NAMALWA (cell line): ENCODE measurements around the gene BMERB1.
"Not testable (repeated sequence)": the region's sequence is repeated elsewhere in the genome, so short reads cannot be mapped to it uniquely, and the experiment has no call there.

Experiments used
- DNase-seq: peaks from one replicate; pipeline ENCODE4 v3.0.0-alpha.2; 2015; ENCODE audit warnings: low spot score

BMERB1 gene

DNA sequence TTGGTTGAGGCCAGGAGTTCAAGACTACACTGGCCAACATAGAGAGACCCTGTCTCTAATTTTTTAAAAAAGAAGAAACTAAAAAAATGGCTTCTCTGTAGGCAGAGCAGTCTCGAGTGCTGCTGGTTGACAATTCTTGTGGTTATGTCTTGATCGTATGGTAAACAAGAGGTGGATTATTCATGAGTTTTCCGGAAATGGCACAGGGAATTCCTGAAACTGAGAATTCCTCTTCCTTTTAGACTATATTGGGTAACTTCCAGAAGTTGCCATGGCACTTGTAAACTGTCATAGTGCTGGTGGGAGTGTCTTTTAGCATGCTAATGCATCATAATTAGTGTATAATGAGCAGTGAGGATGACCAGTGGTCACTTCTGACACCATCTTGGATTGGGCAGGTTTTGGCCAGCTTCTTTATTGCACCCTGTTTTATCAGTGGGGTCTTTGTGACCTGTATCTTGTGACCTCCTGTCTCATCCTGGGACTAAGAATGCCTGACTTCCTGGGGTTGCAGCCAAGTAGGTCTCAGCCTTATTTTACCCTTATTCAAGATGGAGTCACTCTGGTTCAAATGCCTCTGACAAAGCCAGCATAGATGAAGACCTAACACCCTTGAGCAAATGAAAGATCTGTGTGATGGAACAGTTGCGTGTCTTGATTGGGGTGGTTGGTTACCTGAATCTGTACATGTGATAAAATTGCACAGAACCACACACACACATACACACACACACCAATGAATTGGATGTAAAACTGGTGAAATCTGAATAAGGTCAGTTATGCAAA is 30.2 kb downstream of the BMERB1 start:
- no peak for DNase-seq

DNA sequence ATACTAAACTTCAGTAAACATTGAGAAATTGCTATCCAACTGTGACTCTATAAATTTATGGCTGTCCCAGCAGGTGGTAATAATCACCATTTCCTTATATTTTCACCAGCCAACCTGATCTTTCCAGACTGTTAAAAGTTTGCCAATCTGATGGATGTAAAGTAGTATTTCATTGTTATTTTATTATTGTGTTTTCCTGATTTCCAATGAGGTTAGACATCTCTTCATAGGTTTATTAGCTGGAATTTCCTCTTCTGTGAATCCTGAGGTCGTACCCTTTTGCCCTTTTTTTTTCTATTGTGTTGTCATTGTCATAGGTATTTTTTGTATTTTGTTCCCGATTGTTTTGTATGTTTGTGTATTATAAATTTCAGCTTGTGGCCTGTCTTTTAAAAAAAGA is 31.7 kb downstream of the BMERB1 start:
- no peak for DNase-seq

DNA sequence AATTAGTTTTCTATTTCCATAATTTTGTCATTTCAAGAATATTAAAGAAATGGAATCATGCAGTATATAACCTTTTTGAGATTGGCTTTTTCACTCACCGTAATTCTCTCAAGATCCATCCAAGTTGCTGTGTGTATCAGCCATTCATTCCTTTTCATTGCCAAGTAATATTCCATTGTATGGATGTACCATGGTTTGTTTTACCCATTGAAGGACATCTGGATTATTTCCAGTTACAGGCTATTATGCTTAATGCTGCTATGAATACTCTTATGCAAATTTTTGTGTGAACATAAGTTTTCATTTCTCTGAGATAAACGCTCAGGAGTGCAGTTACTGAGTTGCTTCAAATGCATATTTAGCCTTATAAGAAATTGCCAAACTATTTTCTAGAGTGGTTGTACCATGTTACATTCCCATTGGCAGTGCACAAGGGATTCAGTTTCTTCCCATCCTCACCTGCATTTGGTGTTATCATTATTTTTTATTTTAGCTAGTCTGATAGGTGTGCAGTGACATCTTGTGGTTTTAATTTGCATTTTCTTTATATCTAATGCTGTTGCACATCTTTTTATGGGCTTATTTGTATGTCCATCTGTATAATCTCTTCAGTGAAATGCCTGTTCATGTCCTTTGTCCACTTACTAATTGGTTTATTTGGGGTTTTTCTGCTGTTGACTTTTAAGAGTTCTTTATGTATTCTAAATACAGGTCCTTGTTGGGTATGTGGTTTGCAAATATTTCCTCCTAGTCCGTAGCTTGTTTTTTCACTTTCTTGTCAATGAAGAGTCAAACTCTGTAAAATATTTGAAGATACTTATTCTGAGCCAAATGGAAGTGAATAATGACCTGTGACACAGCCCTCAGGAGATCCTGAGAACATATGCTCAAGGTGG is 32.7 kb downstream of the BMERB1 start:
- peak; percentile 33 for DNase-seq

DNA sequence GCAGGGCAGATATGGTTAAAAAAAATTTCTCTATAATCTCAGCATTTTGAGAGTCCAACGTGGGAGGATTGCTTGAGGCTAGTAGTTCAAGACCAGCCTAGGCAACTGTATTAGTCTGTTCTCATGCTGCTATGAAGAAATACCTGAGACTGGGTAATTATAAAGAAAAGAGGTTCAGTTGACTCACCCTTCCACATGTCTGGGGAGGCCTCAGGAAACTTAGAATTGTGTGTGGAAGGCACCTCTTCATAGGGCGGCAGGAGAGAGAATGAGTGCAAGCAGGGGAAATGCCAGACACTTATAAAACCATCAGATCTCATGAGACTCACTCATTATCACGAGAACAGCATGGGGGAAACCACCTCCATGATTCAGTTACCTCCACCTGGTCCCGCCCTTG is 42.6 kb downstream of the BMERB1 start:
- DNase-seq: not testable (repeated sequence)

DNA sequence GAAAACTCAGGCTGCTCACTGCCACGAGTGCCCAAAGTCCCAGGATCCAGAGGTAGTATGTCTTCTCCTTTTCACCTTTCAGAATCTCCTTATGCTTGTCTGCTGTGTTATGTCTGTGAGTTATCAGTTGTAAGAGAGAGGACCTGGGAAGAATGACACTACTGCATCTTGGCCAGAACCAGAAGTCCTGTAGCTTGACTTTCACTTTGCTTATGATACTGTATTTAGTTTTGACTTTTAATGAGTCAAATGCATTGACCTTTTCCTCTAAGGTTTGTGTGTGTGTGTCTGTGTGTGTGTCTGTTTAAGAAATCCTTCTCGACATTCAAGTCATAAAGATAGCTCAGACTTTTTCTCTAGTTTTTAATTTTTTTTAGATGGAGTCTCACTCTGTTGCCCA is 43.4 kb downstream of the BMERB1 start:
- no peak for DNase-seq

DNA sequence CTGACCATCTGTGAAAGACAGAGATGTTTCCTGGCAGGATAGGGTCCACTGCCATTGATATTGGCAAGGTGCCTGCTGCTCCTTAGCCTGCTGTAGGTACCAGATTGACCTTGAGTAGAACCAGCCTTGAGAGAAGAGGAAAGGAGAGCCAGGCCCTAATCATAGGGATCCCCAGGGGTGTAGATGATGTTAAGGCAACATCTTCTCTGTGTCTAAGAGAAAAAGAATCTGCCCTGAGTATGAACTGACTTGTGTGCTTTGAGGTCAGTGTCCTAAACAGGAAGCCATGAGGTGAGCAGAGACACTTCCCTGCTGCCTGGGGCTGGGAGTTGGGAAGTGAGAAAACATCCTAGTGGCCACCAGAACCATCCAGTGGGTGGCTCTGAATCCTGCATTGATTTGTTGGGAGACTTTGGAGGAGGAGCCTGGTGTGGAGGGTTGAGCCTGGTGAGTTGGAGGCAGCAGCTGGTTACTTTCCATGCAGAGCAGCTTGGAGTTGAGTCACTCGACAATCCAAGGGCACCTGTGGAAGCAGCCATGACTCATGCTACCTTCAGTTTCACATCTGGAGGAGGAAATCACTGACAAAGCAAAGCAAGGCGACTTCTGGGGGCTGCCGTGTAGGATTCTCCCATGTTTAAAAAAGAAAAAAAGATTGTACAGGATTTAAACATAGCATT is 47.8 kb downstream of the BMERB1 start:
- no peak for DNase-seq

DNA sequence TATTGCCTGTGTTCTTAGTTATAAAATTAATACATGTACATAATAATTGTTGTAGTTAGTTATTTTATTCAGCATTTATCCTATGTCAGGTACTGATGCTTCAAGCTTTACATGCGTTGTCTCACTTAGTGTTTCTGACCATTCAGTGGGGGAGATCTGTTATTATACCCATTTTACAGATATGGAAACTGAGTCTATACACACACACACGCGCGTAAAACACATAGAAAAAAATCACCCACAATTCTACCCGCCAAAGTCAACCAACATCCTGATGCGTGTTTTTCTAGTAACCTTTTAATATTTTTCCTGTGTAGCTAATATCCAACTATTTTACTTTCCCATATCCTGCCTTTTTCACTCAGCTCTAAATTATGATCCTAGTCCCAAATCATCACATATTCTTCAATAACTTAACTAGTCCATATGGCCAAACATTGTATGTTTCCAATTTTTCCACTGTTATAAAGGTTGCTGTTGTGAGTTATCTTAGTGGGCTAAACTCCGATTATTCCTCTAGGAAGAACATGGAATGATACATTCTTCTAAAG is 48.4 kb downstream of the BMERB1 start:
- no peak for DNase-seq

DNA sequence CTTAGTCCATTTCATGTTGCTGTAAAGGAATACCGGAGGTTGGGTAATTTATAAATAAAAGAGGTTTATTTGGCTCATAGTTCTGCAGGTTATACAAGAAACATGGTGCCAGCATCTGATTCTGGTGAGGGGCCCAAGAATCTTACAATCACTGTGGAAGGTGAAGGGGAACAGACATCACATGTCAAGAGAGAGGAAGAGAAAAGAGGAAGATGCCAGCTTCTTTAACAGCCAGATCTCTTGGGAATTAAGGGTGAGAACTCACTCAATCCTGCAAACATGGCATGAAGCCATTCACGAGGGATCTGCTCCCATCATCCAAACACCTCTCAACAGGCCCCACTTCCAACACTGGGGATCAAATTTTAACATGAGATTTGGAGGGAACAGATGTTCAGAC is 49.5 kb downstream of the BMERB1 start:
- no peak for DNase-seq

DNA sequence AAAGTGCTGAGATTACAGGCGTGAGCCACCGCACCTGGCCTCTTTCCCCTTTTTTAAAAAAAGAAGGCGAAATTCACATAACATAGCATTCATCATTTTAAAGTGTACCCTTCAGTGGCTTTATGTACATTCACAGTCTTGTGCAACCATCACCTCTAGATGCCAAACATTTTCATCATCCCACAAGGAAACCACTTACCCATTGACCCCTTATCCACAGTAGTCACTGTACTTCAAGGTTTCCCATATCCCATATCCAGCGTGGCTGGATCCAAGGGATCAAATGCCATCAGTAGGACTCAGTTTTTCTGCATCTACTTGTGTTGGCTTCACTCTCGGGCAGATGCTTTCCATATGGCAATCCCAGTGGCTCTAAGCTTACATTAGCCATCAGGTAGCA is 50.3 kb downstream of the BMERB1 start:
- no peak for DNase-seq

DNA sequence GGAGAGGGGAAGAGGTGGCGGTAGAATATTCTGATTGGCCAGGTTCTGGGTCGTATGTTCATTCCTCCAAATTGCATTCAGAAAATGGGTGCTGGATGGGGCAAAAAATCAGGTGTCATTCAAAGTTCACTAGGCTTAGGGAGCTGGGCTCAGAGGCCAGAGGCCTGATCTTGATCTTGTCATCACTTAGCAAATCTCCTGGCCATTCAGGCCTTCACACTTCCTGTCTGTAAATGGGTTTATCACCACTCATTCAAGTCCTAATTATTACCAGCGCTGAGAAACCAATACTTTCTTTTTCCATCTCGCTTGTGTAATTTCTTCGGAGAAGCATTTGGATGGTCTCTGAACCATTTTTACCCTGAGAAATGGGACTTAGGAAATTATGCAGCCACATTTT is 50.8 kb downstream of the BMERB1 start:
- DNase-seq: no peak

DNA sequence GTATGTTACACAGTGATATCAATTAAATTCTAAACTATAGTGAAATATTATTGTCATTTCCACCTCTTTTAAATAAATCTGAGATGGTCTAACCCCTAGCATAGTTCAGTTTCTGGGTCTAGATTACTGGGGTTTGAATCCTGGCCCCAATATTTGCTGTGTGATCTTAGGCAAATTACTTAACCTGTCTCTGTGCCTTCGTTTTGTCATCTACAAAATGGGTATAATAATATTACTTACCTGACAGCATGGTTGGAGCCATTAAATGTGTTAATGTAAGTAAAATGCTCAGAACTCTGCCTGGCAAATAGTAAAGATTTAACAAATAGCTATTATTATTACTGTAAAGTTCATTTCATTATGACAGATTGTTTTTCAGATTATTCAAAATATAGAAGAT is 52.3 kb downstream of the BMERB1 start:
- no peak for DNase-seq

DNA sequence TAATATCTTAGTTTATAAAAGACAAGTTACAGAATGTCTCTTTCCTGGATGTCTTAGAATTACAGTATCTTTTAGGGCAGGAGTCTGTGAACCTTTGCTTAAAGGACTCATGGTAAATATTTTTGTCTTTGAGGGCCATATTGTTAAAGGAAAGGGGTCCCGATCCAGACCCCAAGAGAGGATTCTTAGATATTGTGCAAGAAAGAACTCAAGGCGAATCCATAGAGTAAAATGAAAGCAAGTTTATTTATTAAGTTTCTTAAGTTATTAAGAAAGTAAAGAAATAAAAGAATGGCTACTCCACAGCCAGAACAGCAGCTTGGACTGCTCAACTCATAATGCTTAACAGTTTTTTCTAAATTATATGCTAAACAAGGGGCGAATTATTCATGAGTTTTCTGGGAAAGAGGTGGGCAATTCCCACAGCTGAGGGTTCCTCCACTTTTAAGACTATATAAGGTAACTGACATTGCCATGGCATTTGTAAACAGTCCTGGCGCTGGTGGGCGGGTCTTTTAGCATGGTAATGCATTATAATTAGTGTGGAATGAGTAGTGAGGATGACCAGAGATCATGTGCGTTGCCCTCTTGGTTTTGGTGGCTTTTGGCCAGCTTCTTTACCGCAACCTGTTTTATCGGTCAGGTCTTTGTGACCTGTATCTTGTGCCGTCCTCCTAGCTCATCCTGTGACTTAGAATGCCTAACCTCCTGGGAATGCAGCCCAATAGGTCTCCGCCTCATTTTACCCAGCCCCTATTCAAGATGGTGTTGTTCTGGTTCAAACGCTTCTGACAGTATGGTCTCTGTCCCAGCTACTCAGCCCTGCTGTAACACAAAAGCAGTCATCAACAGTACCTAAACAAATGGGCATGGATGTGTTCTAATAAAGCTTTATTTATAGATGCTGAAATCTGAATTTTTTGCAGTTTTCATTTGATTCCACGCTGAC is 53.2 kb downstream of the BMERB1 start:
- DNase-seq: no peak

DNA sequence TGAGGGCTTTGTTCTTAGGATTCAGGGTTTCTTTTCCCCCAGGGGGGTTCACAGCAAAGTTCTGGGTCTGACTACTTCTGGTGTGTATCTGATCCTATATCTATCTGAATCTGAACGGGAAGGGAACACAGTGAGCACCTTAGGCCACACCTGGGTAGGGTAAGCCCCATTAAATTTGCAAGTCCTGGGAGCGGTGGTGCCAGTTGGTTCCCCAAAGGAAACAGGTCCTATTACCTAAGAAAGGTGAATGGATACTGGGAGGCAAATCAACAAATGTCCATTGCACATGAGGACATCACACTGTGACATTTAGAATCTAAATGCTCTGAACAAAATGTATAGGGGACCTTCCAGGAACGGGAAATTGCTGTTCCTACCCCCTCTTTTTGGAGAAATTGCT is 54.6 kb downstream of the BMERB1 start:
- DNase-seq: no peak

DNA sequence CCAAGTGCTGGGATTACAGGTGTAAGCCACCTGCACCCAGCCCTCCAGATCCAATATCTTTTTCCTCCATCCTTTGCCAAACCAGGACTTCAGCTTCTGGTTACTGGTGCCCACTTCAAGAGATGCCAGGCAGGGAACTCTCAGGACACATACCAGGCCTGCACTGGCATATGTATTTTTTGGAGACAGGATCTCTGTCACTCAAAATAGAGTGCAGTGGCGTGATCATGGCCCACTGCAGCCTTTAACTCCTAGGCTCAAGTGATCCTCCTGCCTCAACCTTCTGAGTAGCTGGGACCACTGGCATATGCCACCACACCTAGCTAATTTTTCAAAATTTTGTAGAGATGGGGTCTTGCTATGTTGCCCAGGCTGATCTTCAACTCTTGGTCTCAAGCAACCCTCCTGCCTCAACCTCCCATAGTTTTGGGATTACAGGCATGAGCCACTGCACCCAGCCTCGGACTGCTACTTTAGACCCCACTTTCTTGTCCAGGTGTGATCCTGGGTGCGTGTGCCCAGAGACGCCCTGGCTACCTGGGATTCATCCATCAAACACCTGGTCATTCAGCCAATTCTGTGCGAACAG is 55.8 kb downstream of the BMERB1 start:
- no peak for DNase-seq

DNA sequence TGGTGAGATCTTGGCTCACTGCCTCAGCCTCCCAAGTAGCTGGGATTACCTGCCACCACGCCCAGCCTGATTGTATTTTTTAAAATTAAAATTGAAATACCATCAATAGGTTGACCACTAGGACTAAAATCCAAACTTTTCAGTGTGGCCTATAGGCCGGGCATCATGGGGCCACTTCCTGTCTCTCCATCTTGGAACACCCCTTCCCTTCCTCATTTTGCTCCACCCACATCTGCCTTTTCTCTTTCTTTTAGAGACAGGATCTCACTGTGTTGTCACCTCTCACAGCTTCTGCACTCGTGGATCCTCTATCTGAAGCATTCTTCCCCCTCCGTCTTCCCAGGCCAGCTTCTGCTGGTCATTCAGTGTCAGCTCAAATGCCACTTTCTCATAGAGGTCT is 57.0 kb downstream of the BMERB1 start:
- no peak for DNase-seq

DNA sequence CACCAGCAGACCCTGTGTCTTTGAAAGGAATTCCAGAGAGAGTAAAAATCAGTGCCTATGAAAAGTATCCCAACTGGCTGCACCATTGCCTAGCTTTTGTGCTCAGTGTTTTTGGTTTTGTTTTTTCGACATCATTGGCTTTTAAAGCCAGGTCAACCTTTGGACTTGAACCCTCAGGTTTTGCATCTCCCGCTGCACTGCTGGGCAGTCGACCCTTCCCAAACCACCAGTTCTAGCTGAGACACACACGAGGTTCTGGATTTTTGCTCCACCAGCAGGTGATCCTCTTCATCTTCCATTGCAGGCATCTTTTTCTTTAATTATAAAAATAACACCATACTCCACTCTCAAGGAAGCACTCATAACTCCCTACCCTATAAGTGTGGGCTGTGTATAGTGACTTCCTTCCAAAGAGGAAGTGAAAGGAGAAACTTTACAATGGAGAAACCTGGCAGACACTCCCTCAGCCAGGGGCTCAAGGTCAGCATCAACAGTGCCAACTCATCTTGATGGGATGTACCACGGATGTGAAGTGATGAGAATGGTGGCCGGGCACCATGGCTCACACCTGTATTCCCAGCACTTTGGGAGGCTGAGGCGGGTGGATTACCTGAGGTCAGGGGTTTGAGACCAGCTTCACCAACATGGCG is 57.8 kb downstream of the BMERB1 start:
- DNase-seq: no peak

DNA sequence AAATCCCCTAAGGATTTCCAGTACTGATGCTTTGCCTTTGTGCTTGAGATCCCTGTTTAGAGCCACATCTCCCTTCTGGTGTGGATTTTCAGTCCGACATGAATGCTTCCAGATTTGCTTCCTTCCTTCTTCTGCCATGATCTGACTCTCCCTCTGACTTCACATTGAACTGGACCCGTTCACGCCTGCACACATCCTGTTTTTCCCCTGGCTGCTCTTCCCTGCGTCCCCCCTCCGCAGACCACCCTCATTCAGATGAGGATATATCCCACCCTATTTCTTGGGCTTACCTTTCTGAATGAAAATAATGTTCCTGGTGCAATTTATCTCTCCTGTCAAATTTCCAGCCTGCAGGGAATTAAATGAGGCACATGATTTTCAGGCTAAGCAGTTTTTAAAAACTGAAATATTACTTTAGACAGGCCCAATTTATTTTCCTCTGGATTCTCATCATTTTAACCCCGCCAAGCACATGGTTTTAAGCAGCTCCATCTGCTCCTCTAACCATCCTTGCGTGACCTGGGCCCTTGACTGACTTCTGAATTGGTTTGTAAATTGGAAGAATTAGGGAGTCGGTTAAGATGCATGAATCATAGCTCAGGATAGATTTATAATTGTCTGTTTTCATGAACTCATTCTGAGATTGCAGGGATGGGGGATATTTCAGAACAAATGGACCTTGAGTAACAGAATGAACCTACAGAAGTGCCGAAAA is 59.2 kb downstream of the BMERB1 start:
- no peak for DNase-seq

DNA sequence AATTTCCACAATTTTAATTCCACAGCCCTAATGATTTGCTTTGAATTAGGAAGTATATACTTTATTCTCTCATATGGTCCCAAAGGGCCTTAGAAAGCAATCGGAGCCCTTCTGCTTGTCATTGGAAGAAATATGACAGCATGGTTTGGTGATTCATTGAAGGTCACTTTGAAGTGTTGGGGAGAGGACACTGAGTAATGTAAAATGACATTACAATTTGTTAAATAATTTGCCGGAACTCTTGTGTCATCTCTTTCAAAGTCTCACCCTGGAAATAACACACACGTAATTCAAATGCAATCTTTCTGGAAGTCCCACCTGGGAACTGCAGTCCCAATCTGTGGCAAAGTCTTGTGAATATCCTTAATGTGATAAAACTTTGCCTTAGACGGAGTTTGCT is 59.8 kb downstream of the BMERB1 start:
- DNase-seq: no peak

DNA sequence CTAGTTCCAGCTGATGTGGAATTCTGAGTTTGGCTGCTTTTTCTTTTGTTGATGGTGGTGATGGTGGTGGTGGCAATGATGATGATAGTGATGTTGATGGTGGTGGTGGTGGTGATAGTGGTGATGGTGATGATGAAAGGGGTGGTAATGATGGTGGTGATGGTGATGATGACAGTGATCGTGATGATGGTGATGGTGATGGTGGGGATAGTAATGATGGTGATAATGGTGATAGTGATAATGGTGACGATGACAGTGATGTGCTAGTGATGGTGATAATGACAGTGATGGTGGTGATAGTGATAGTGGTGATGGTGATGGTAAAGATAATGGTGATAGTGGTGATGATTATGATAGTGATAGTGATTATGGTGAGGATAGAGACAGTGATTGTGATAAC is 61.5 kb downstream of the BMERB1 start:
- no peak for DNase-seq
